Trophoblast cell (in vitro differentiated cells and primary cell): ENCODE results near the gene BCL11B.

ENCODE experiments used
- DNase-seq, 2 donors: peaks; one replicate each; pipeline ENCODE4 v3.0.0-alpha.2; 2016
- H2AFZ ChIP-seq: 2 replicates; pipeline ENCODE4 v1.6.1; 2013; ENCODE audit warnings: low read length, moderate library complexity, mild to moderate bottlenecking; ENCODE audit not compliant: insufficient read depth, poor library complexity
- H2AK5ac ChIP-seq: 2 replicates; pipeline ENCODE4 v1.6.1; 2013; ENCODE audit warnings: mild to moderate bottlenecking, low read length
- H2BK120ac ChIP-seq: 2 replicates; pipeline ENCODE4 v1.6.1; 2013; ENCODE audit warnings: low read length, mild to moderate bottlenecking, moderate library complexity; ENCODE audit not compliant: insufficient read depth, poor library complexity
- H2BK12ac ChIP-seq: 2 replicates; pipeline ENCODE4 v1.6.1; 2013; ENCODE audit warnings: mild to moderate bottlenecking, low read length, moderate library complexity
- H2BK5ac ChIP-seq: 2 replicates; pipeline ENCODE4 v1.6.1; 2013; ENCODE audit warnings: low read length, low read depth, moderate library complexity, mild to moderate bottlenecking; ENCODE audit not compliant: poor library complexity
- H3K14ac ChIP-seq: 2 replicates; pipeline ENCODE4 v1.6.1; 2013; ENCODE audit warnings: mild to moderate bottlenecking, low read length
- H3K18ac ChIP-seq: 2 replicates; pipeline ENCODE4 v1.6.1; 2013; ENCODE audit warnings: mild to moderate bottlenecking, low read length
- H3K23ac ChIP-seq: 2 replicates; pipeline ENCODE4 v1.6.1; 2013; ENCODE audit warnings: low read length
- H3K27ac ChIP-seq: 2 replicates; pipeline ENCODE4 v1.5.1; 2013; ENCODE audit warnings: low read depth, mild to moderate bottlenecking, inconsistent platforms, low read length, moderate library complexity
- H3K27me3 ChIP-seq: 2 replicates; pipeline ENCODE4 v1.6.1; 2013; ENCODE audit warnings: inconsistent platforms, mild to moderate bottlenecking, low read length, moderate library complexity; ENCODE audit not compliant: insufficient read depth
- H3K36me3 ChIP-seq, 2 experiments: 1 replicate in 1 of 2; 2 replicates in 1 of 2; pipeline ENCODE4 v1.6.1; 2013; ENCODE audit warnings: low read length in 2 of 2, mild to moderate bottlenecking in 2 of 2, moderate library complexity in 1 of 2; ENCODE audit not compliant: insufficient read depth in 2 of 2, control insufficient read depth in 1 of 2
- H3K4ac ChIP-seq: 2 replicates; pipeline ENCODE4 v1.6.1; 2013; ENCODE audit warnings: low read depth, mild to moderate bottlenecking, low read length, moderate library complexity
- H3K4me1 ChIP-seq, 2 experiments: 1 replicate in 1 of 2; 2 replicates in 1 of 2; pipeline ENCODE4 v1.6.1; 2013; ENCODE audit warnings: low read length in 2 of 2, mild to moderate bottlenecking in 2 of 2, moderate library complexity in 1 of 2; ENCODE audit not compliant: insufficient read depth in 2 of 2, control insufficient read depth in 1 of 2
- H3K4me2 ChIP-seq: 2 replicates; pipeline ENCODE4 v1.6.1; 2013; ENCODE audit warnings: inconsistent platforms, mild to moderate bottlenecking, low read length, moderate library complexity
- H3K4me3 ChIP-seq: 2 replicates; pipeline ENCODE4 v1.5.1; 2013; ENCODE audit warnings: mild to moderate bottlenecking, low read depth, low read length, inconsistent platforms
- H3K79me1 ChIP-seq: one replicate; pipeline ENCODE4 v1.6.1; 2013; ENCODE audit warnings: low read length
- H3K79me2 ChIP-seq: 2 replicates; pipeline ENCODE4 v1.6.1; 2013; ENCODE audit warnings: low read length, mild to moderate bottlenecking; ENCODE audit not compliant: control insufficient read depth, insufficient read depth, poor library complexity
- H3K9ac ChIP-seq: 2 replicates; pipeline ENCODE4 v1.6.1; 2013; ENCODE audit warnings: mild to moderate bottlenecking, low read length
- H3K9me3 ChIP-seq: 2 replicates; pipeline ENCODE4 v1.6.1; 2013; ENCODE audit warnings: low read depth, mild to moderate bottlenecking, control low read depth, inconsistent platforms, low read length; ENCODE audit not compliant: insufficient read depth
- H4K12ac ChIP-seq: 2 replicates; pipeline ENCODE4 v1.6.1; 2013; ENCODE audit warnings: low read depth, mild to moderate bottlenecking, low read length, moderate library complexity
- H4K8ac ChIP-seq: 2 replicates; pipeline ENCODE4 v1.6.1; 2013; ENCODE audit warnings: low read depth, mild to moderate bottlenecking, low read length, moderate library complexity
- H4K91ac ChIP-seq: one replicate; pipeline ENCODE4 v1.6.1; 2013; ENCODE audit warnings: low read depth, mild to moderate bottlenecking, low read length, moderate library complexity
- WGBS: extraction: QIAGEN DNeasy Blood & Tissue Kit; methylation state at CpG from one replicate; pipeline ENCODE4 v1.1.7; 2013; ENCODE audit warnings: missing lambda C conversion rate; ENCODE audit not compliant: insufficient read length, insufficient coverage; ENCODE audit errors: extremely low coverage; 5-methylcytosine and 5-hydroxymethylcytosine counted together

Gene BCL11B

GRCh38 chr14:99289394-99290189 is 17.6 kb upstream of the BCL11B start:
- Histone ChIP-seq H3K9ac (no peak overlapping the region), H3K4me3 (no peak overlapping the region), H3K4me2 (no peak overlapping the region), H3K9me3 (no peaks in the 10 kb centered on the region), H2AFZ (no peak overlapping the region), H3K36me3 (no peaks in the 10 kb centered on the region), H3K14ac (no peak overlapping the region), H2AK5ac (no peak overlapping the region), H4K91ac (no peak overlapping the region), H3K27me3 (no peaks in the 10 kb centered on the region), H4K8ac (no peak overlapping the region), H2BK5ac (no peak overlapping the region), H3K79me2 (no peaks in the 10 kb centered on the region), H4K12ac (no peak overlapping the region), H3K4me1 (peaks cover 0 to 8% of the 10 kb centered on the region in 2 experiments), H3K27ac (no peak overlapping the region), H2BK12ac (no peak overlapping the region), H3K23ac (no peak overlapping the region), H3K18ac (no peak overlapping the region), H2BK120ac (no peak overlapping the region), H3K4ac (no peak overlapping the region), H3K79me1 (no peaks in the 10 kb centered on the region)
- peak; percentile 30 to 39 for DNase-seq
- WGBS, result no CpG with 5 or more reads among the region's 12 CpGs

DNA sequence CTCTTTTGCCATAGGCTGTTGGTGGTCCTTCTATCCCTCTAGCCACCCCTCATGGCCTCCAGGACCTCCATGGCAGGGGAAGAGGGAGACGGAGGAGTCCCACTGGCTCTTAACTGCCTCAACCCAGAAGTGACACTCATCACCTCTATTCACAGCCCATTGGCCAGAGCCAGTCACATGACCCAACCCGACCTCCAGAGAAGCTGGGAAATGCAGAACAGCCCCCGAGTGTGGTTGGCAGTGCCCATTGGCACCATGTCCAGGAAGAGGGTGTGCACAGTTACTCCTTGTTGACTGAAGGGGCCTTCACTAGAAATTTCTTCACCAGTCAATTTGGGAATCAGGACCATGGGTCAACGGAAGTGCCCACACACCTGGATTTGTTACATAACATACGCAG is 17.0 kb upstream of the BCL11B start:
- no peak overlapping the region for H3K14ac ChIP-seq
- H4K8ac ChIP-seq, result no peak overlapping the region
- no peak overlapping the region for H3K4me2 ChIP-seq
- H3K27me3 ChIP-seq, result no peaks in the 10 kb centered on the region
- no peak overlapping the region for H2BK12ac ChIP-seq
- H3K79me2 ChIP-seq, result no peaks in the 10 kb centered on the region
- H3K27ac ChIP-seq, result no peak overlapping the region
- no peak overlapping the region for H3K4me3 ChIP-seq
- no peak overlapping the region for H3K18ac ChIP-seq
- H3K79me1 ChIP-seq, result no peaks in the 10 kb centered on the region
- DNase-seq, result no peak
- H2BK120ac ChIP-seq, result no peak overlapping the region
- no peak overlapping the region for H3K4ac ChIP-seq
- WGBS, result no CpG with 5 or more reads among the region's 5 CpGs
- peaks cover 0 to 8% of the 10 kb centered on the region in 2 experiments for H3K4me1 ChIP-seq
- no peak overlapping the region for H2BK5ac ChIP-seq
- H3K23ac ChIP-seq, result no peak overlapping the region
- no peak overlapping the region for H4K91ac ChIP-seq
- no peak overlapping the region for H2AFZ ChIP-seq
- H4K12ac ChIP-seq, result no peak overlapping the region
- H3K36me3 ChIP-seq, result no peaks in the 10 kb centered on the region
- H3K9me3 ChIP-seq, result no peaks in the 10 kb centered on the region
- H3K9ac ChIP-seq, result no peak overlapping the region
- H2AK5ac ChIP-seq, result no peak overlapping the region

DNA sequence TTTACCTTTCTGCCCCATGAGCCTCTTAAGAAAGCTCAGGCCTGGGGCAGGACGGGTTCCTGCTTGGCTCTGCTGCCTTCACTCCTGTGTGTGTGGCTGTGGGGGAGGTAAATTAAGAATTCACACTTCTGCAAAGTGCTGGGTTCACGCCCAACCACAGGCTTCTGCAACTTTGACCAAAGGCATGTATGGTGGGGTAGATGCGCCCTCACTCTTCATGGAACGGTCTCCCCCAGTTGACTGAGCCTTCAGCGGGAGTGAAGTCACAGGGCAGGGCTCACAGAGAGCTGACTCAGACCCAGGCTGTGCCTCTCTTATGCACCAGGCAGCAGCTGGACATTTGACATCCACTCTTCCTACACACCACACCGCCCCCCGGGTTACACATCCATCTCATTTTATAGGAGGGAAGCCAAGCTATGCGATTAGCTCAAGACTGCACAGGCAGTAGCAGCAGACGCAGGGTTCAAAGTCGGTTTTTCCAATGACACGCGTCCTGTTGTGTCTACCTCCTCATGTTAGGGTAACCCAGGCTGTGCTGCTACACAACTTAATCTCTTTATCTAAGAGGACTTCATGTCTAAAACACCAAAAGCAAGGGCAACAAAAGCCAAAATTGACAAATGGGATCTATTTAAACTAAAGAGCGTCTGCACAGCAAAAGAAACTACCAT is 15.4 kb upstream of the BCL11B start:
- Histone ChIP-seq H3K4me2 (no peak overlapping the region), H3K4me3 (no peak overlapping the region)

DNA sequence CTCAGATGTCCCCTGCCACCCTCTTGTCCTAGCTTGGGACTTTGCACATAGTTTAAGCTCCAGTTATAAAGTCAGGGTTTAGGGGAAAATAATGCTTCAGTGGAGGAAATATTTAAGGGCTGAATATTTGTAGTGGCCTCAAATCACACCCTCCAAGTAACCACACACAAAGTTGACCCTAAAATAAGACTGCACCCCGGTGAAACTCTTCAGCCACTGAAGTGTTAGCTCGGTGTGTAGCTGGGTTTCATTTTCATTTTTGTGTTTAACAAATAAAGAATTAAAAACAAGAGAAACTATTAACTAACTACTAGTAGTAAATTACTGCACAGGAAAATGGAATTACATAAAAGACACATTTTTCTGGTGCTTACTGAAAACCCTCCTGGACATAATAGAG is 14.8 kb upstream of the BCL11B start:
- Histone ChIP-seq H4K8ac (no peak overlapping the region), H3K27me3 (no peaks in the 10 kb centered on the region)
- DNase-seq, result no peak

More for the DNA sequence above, 15.4 kb upstream of the BCL11B start:
- Histone ChIP-seq H2BK12ac (no peak overlapping the region), H3K4ac (no peak overlapping the region), H3K79me2 (no peaks in the 10 kb centered on the region), H2BK5ac (no peak overlapping the region), H3K23ac (no peak overlapping the region), H3K9ac (no peak overlapping the region), H2BK120ac (no peak overlapping the region), H3K4me1 (peaks cover 0 to 8% of the 10 kb centered on the region in 2 experiments), H4K12ac (no peak overlapping the region), H3K14ac (no peak overlapping the region), H3K9me3 (no peaks in the 10 kb centered on the region), H3K79me1 (no peaks in the 10 kb centered on the region), H2AFZ (no peak overlapping the region), H3K27ac (no peak overlapping the region), H3K18ac (no peak overlapping the region), H3K27me3 (no peaks in the 10 kb centered on the region), H4K91ac (no peak overlapping the region), H4K8ac (no peak overlapping the region), H2AK5ac (no peak overlapping the region), H3K36me3 (no peaks in the 10 kb centered on the region)
- whole genome bisulfite sequencing, result no CpG with 5 or more reads among the region's 13 CpGs
- no peak for DNase-seq

More for the DNA sequence above, 14.8 kb upstream of the BCL11B start:
- Histone ChIP-seq H3K4ac (no peak overlapping the region), H3K14ac (no peak overlapping the region), H2BK120ac (no peak overlapping the region), H3K23ac (no peak overlapping the region), H4K91ac (no peak overlapping the region), H3K79me2 (no peaks in the 10 kb centered on the region), H3K9me3 (no peaks in the 10 kb centered on the region), H3K36me3 (no peaks in the 10 kb centered on the region), H3K79me1 (no peaks in the 10 kb centered on the region), H2AK5ac (no peak overlapping the region), H4K12ac (no peak overlapping the region), H3K4me1 (peaks cover 0 to 8% of the 10 kb centered on the region in 2 experiments), H3K4me3 (no peak overlapping the region), H3K27ac (no peak overlapping the region), H3K18ac (no peak overlapping the region), H3K9ac (no peak overlapping the region), H2AFZ (no peak overlapping the region), H3K4me2 (no peak overlapping the region), H2BK12ac (no peak overlapping the region), H2BK5ac (no peak overlapping the region)
- no CpG with 5 or more reads among the region's 2 CpGs for WGBS
